Hematopoietic multipotent progenitor cell (in vitro differentiated cells): ENCODE data around the gene ID2. TPM values are rescaled to one million over a fixed set of nuclear protein-coding genes. Genes with fewer than 3 reads are reported as not detected.

ENCODE experiments used
- DNase-seq, 3 donors: peaks; one replicate each; pipeline ENCODE4 v3.0.0-alpha.2; 2011 to 2015; ENCODE audit warnings: low read depth in 2 of 3, low spot score in 2 of 3
- total RNA-seq: library from RNA; depleted of rRNA; stranded (reverse); fragments of >200 nt; gene quantifications from one replicate; pipeline ENCODE4 v1.2.3, GENCODE V29; 2012

ID2 gene
- total RNA-seq, 1 donor: 360 TPM

DNA sequence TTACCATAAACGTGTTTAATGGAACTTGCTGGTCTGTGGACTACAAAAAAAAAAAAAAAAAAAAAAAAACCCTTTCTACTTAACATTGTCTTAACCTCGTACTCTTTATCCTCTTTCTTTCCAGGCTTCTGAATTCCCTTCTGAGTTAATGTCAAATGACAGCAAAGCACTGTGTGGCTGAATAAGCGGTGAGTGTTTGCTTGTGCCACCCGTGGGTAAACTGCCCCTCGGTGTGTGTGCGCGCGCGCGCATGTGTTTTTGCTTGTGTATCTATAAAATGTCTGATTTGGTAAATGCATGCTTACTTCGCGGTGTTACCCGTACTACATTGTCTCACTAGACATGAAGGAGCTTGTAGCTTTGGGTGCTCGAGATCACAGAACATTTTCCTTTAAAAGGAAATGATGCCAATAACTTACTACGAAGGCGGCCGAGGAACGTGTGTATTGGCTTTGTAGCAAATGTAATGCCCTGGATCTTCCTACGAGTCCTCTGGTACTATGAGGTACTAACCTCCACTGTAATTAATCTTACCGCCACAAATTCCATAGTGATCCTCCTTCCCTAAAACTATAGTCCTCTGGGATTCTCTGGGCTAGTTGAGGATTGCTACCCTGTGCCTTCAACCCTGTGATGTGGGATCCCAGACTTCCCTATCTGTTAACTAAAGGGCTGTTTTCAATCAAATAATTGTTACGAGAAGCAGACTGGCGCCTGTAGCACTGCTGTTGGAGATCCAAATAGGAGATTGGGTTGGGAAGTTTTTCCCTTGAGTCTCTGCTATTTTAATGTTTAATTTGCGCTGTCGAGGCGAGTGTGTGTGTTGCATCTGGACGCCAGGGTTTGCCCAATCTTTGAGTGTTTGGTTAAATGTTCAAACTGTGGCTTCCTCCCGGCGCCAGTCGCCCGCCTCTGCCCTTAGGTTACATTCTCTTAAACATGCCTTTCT, 1.1 kb downstream of the ID2 start:
- DNase-seq: peak in 2 of 3 donors; percentile 21 to 48

DNA sequence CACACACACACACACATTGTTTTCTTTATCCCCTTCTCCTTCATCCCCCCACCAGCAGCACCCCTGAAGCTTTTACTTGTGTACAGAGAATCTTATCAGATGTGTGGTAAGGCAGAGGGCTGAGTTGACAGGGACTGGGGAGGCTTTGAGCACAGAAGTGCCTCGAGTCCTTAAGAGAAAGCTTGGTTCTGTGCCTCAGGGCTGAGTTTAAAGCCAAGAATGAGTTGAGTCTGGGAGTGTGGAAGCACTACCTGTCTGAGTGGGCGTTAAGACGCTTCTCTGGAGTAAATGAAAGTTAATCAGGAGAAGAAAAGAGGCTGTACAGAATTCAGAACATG, 2.7 kb downstream of the ID2 start:
- peak in 1 of 3 donors; percentile 42 for DNase-seq

DNA sequence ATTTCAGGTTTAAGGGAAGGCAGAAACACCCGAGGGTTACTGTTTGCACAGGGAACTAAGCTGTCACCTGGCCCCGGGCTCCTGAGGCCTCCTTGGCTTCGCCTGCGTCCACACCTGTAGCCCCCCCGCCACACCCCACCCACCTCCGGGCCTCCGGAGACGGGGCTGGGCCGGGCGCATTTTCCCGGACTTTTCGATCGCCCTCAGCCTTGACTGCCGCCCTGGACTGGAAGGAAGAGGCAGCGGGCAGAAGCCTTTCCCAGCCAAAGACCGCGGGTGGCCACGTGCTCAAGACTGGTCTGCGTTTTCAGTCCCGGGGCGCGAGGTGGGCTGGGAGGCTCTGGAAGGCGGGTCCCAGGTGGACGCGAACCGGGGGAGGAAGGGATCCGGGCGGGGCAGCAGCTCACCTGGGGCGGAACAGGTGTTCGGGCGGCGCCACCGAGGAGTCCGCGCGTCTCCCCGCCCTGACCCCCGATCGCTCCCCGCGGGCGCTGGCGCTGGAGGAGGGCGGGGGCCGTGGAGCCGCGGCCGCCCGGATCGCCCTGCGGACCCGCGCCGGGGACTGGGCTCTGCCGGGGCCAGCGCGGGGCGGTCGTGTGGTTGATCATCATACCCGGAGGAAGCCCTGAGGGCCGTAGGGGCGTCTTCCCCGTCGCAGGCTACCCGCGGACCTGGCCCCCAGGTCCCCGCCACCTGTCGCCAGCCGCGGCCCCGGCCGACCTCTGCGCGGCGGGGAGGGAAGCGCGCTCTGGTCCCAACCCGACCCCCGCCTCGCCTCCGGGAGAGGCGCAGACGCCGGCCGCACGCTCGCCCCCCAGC, 3.2 kb downstream of the ID2 start:
- peak in 2 of 3 donors; percentile 22 to 28 for DNase-seq

GRCh38 chr2:8685697-8686358, 4.0 kb downstream of the ID2 start:
- peak; percentile 61 to 72 (median 68) for DNase-seq

GRCh38 chr2:8691859-8692437, 10.1 kb downstream of the ID2 start:
- DNase-seq: no peak

DNA sequence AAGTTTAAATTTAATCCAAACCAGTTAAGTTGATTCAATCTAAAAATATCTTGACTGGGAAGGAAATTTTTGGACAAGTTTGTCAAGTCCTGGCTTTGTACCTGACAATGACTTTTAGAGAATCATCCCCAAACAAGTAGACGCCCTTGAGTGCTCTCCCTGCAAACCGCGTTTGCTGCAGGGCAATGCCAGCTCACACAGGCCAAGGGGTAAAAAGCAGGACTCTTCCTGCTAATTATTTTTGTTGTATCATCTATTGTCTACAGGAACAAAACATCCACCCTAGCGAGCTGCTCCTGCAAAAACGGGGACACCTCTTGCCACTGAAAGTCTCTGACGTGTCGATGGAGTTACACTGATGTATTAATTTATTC, 10.9 kb downstream of the ID2 start:
- no peak for DNase-seq

DNA sequence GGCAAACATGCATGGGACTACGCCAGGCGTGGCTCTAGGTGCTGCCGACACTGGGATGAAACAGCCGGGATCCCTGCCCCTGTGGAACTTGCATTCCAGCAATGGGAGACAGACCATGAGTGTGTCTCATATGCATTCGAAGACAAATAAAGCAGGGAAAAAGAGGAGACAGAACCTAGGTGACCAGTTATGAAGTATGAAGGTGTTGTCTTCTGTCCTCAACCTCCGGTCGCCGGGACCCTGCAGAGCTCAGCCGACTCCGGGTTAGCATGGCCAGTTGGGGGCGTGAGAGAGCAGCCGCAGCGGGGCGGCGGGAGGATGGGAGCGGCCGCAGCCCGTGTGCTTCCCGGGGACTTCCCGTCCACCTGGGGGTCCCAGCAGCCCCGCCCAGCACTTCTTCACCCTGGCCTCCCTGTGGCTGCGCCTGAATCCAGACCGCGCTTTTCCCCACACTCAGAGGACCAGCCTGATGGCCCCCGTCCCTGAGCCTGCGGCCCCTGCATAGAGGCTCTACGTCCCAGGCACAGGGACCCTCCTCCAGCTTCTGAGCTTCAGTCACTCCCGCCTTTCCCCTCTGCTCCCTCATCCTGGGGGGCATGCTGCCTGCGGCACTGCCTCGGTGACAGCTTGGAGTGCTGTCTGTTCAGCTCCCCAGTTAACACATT, 11.4 kb downstream of the ID2 start:
- DNase-seq: peak in 2 of 3 donors; percentile 34 to 47

DNA sequence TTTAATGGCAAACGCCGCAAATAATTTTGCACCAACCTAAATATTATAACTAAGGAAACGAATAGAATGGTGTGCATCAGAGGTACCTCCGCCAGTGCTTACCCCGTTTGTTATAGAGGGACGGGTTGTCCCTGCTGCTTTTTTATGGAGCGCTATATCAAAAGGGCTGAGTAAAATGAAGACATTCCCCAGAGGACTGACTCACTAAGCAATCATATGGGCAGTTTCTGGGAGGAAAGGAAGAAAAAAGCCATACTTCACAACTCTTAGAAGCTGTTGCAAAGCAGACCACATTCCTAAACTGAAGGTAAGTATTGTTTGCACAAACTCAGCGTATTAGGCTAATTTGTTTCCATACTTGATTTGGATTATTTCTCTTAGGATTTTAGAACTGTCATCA, 12.9 kb downstream of the ID2 start:
- no peak for DNase-seq

GRCh38 chr2:8697190-8697589, 15.3 kb downstream of the ID2 start:
- DNase-seq: no peak

- DNase-seq: no peak
These were observed 18.0 kb downstream of the ID2 start for GRCh38 chr2:8699839-8700238.

GRCh38 chr2:8701681-8702379, 20.0 kb downstream of the ID2 start:
- DNase-seq: no peak

- DNase-seq: no peak
These were observed 23.1 kb downstream of the ID2 start for GRCh38 chr2:8704906-8705305.

- DNase-seq: no peak
These were observed 27.8 kb downstream of the ID2 start for GRCh38 chr2:8709611-8710010.

DNA sequence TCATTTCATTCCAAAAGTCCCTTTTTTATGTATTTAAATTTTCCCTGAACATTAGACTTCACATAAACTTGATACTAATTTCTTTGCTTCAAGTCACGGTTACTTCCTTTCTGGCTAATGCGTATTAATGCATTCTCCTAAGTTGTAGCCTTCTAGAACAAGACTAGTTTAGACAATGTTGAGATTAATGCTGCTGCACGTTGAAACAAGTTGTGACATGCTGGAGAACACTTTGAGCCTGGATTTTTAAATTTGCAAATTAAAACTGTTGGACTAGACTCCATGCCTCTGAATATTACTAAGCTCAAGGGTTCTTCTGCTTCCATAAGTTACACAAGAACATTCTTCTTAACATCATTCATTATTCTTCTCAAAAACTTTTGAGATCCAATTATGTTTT, 29.1 kb downstream of the ID2 start:
- no peak for DNase-seq

DNA sequence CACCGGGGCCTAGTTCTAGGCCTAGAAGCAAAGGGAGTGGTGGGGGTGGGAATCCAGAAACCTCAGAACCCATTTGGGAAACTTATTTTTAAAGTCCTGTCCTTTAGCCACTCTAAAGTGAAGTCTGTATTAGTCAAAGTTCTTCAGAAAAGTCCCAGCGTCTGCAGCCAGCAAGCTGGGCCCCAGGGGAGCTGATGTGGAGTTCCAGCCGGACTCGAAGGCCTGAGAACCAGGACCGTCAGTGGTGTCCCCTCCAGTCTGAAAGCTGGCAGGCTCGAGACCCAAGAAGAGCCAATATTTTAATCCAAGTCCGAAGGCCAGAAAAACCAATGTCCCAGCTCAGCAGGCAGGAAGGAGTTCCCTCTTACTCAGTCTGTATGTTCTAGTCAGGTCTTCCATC, 32.4 kb downstream of the ID2 start:
- no peak for DNase-seq

- no peak for DNase-seq
These were observed 33.1 kb downstream of the ID2 start for GRCh38 chr2:8714971-8715370.

DNA sequence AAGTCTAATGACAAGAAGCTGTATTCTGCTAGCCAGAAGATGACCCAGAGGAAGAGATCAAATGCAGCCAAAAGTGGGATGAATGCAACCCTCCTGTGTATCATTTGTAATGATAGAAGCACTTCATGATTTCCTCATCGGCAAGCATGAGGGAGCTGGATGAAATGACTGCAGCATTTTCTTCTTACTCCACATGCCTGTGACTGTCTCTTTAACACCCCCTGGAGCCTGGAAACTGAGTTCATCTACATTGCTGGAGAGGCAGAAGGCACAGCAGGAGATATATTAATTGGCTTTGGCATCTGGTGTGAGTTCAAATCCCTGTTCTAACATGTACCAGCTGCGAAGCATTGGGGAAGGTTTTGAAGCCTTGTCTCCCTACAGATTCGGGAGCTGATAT, 37.7 kb downstream of the ID2 start:
- no peak for DNase-seq

- DNase-seq: no peak
These were observed 38.9 kb downstream of the ID2 start for GRCh38 chr2:8720741-8721140.

- DNase-seq: no peak
These were observed 39.6 kb downstream of the ID2 start for GRCh38 chr2:8721410-8721809.

- no peak for DNase-seq
These were observed 41.1 kb downstream of the ID2 start for GRCh38 chr2:8722986-8723385.
